ENCODE results near the gene TSC22D1.

GRCh38 chr13:44591316-44591715 is 15.2 kb upstream of the TSC22D1 start:
- TF ChIP-seq CTCF (conservative IDR thresholded peaks at IDR 0.05; ENCODE audit: low read depth, low read length) (no peak), EZH2 (IDR thresholded peaks at IDR 0.05; ENCODE audit: borderline replicate concordance, low read depth, low read length, poor library complexity, severe bottlenecking) (no peak)

Data from A673 (cell line).